ENCODE measurements around the gene ARRDC1. TPM values are rescaled to one million over a fixed set of nuclear protein-coding genes. Genes with fewer than 3 reads are reported as not detected.

ARRDC1 gene
- total and polyA plus RNA-seq, 9 of the 15 experiments (the other 6 are each of a cell fraction or from before 2014, with no cell fraction given): 0.21 to 45.3 (median 18.6) TPM

DNA sequence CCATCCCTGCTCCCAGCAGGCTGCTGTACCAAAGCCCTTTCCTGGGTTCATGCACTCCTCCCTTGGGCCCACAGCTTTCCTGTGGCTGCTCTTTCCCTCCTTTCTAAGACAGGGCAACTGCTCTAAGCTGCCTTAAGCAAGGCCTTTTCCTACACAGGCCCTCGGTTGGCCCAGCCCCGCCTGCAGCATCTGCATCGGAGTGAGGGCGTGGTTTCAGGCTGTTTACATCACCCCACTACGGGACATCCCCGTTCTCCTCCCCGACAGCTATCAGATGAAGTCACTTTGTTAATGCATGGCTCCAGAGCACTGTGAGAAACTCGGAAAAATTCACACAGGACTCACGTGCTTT is 30.1 kb upstream of the ARRDC1 start (continued):
- TF ChIP-seq FOXA3 (CRISPR knock-in tag; conservative IDR thresholded peaks at IDR 0.05 in 1 of 2, IDR thresholded peaks at IDR 0.05 in 1 of 2) (peak; percentile 8 to 64; a peak in 1 of 4 replicates), SIX5 (IDR thresholded peaks at IDR 0.05; ENCODE audit: borderline replicate concordance in 1 of 2, insufficient read depth in 1 of 2, low read depth in 1 of 2, low read length in 2 of 2) (no peak), ZNF57 (CRISPR knock-in tag; IDR thresholded peaks at IDR 0.05) (no peak), JUNB (CRISPR knock-in tag; conservative IDR thresholded peaks at IDR 0.05) (no peak), SMAD1 (IDR thresholded peaks at IDR 0.05; ENCODE audit: low read depth, low read length, partially characterized antibody) (no peak), MCM2 (IDR thresholded peaks at IDR 0.05; ENCODE audit: low read depth) (no peak), MCM5 (IDR thresholded peaks at IDR 0.05; ENCODE audit: low read depth) (no peak), MYC (IDR thresholded peaks at IDR 0.05; ENCODE audit: low read depth, low read length) (peak; percentile 65; the same call in 1 of the 2 replicates), MYC (CRISPR knock-in tag; IDR thresholded peaks at IDR 0.05; ENCODE audit: borderline replicate concordance, low read depth) (no peak), CREB1 (IDR thresholded peaks at IDR 0.05) (no peak), CREB1 (CRISPR knock-in tag; IDR thresholded peaks at IDR 0.05) (no peak), NR2C1 (IDR thresholded peaks at IDR 0.05) (no peak), NR2C1 (tag; IDR thresholded peaks at IDR 0.05) (no peak), ZNF699 (CRISPR knock-in tag; IDR thresholded peaks at IDR 0.05; ENCODE audit: insufficient replicate concordance) (no peak), NR4A1 (CRISPR knock-in tag; IDR thresholded peaks at IDR 0.05) (no peak), NR4A1 (tag; IDR thresholded peaks at IDR 0.05) (no peak), NFE2 (IDR thresholded peaks at IDR 0.05; ENCODE audit: low read depth) (no peak), ZBED1 (IDR thresholded peaks at IDR 0.05) (no peak), FOXK1 (CRISPR knock-in tag; IDR thresholded peaks at IDR 0.05; ENCODE audit: borderline replicate concordance) (0 out of 2 replicates have a peak, but pooled peaks have one; percentile 56), JUN (IDR thresholded peaks at IDR 0.05; ENCODE audit: borderline replicate concordance, low read depth, low read length) (peak; percentile 51; the same call in 1 of the 2 replicates), JUN (CRISPR knock-in tag; IDR thresholded peaks at IDR 0.05; ENCODE audit: borderline replicate concordance) (no peak), ZNF79 (CRISPR knock-in tag; IDR thresholded peaks at IDR 0.05; ENCODE audit: low read depth) (no peak), ARNT (IDR thresholded peaks at IDR 0.05) (no peak), MEF2D (tag; conservative IDR thresholded peaks at IDR 0.05; ENCODE audit: low read depth) (no peak)
- TF ChIP-seq, protein P1, sequence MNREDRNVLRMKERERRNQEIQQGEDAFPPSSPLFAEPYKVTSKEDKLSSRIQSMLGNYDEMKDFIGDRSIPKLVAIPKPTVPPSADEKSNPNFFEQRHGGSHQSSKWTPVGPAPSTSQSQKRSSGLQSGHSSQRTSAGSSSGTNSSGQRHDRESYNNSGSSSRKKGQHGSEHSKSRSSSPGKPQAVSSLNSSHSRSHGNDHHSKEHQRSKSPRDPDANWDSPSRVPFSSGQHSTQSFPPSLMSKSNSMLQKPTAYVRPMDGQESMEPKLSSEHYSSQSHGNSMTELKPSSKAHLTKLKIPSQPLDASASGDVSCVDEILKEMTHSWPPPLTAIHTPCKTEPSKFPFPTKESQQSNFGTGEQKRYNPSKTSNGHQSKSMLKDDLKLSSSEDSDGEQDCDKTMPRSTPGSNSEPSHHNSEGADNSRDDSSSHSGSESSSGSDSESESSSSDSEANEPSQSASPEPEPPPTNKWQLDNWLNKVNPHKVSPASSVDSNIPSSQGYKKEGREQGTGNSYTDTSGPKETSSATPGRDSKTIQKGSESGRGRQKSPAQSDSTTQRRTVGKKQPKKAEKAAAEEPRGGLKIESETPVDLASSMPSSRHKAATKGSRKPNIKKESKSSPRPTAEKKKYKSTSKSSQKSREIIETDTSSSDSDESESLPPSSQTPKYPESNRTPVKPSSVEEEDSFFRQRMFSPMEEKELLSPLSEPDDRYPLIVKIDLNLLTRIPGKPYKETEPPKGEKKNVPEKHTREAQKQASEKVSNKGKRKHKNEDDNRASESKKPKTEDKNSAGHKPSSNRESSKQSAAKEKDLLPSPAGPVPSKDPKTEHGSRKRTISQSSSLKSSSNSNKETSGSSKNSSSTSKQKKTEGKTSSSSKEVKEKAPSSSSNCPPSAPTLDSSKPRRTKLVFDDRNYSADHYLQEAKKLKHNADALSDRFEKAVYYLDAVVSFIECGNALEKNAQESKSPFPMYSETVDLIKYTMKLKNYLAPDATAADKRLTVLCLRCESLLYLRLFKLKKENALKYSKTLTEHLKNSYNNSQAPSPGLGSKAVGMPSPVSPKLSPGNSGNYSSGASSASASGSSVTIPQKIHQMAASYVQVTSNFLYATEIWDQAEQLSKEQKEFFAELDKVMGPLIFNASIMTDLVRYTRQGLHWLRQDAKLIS (CRISPR knock-in tag; IDR thresholded peaks at IDR 0.05): no peak
- TF ChIP-seq, protein P2, sequence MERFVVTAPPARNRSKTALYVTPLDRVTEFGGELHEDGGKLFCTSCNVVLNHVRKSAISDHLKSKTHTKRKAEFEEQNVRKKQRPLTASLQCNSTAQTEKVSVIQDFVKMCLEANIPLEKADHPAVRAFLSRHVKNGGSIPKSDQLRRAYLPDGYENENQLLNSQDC (CRISPR knock-in tag; IDR thresholded peaks at IDR 0.05): no peak
- TF ChIP-seq, protein P3, sequence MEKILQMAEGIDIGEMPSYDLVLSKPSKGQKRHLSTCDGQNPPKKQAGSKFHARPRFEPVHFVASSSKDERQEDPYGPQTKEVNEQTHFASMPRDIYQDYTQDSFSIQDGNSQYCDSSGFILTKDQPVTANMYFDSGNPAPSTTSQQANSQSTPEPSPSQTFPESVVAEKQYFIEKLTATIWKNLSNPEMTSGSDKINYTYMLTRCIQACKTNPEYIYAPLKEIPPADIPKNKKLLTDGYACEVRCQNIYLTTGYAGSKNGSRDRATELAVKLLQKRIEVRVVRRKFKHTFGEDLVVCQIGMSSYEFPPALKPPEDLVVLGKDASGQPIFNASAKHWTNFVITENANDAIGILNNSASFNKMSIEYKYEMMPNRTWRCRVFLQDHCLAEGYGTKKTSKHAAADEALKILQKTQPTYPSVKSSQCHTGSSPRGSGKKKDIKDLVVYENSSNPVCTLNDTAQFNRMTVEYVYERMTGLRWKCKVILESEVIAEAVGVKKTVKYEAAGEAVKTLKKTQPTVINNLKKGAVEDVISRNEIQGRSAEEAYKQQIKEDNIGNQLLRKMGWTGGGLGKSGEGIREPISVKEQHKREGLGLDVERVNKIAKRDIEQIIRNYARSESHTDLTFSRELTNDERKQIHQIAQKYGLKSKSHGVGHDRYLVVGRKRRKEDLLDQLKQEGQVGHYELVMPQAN (IDR thresholded peaks at IDR 0.05; ENCODE audit: borderline replicate concordance): no peak

All from K562 (cell line).